NB4 (cell line): ENCODE data around the gene CHAC2.

Source experiments
- CTCF ChIP-seq: IDR thresholded peaks from one replicate; pipeline ENCODE4 v1.5.1; 2012; ENCODE audit warnings: low read depth, low read length
- POLR2A ChIP-seq: IDR thresholded peaks from 2 replicates; pipeline ENCODE4 v1.6.1; 2011; ENCODE audit warnings: mild to moderate bottlenecking; ENCODE audit not compliant: insufficient read length; ENCODE audit errors: extremely low read depth

GRCh38 chr2:53770264-53770663, 2.7 kb downstream of the CHAC2 start:
- TF ChIP-seq CTCF (no peak), POLR2A (no peak)
